HCT116 (cell line): ENCODE results near the gene CAMK2D. TPM values are rescaled to one million over a fixed set of nuclear protein-coding genes. Genes with fewer than 3 reads are reported as not detected.

ENCODE experiments used
- ATAC-seq: fragments of 200-7000 bp; cut with Tn5 transposase; 2 replicates; pipeline ENCODE4 v1.9.1; 2020; ENCODE audit warnings: mild to moderate bottlenecking, moderate library complexity
- BruUV-seq: library from RNA; stranded (reverse); fragments of 400-500 nt; replicated peaks from 2 replicates; lab custom pipeline; 2021; lab: Mats Ljungman, UMichigan
- CTCF ChIA-PET: fragments of 300-600 bp; sonication (Branson Sonifier 250); formaldehyde crosslinking; loops from one replicate; lab custom pipeline; 2021; ENCODE audit warnings: antibody characterized with exemption; lab: Charles Lee
- POLR2A ChIA-PET: fragments of 300-600, 350-600 bp; sonication (Branson Sonifier 250); formaldehyde crosslinking; loops from one replicate; lab custom pipeline; 2021; ENCODE audit warnings: antibody characterized with exemption; lab: Charles Lee
- RAD21 ChIA-PET, 2 experiments: fragments of 300-600 bp; sonication (Branson Sonifier 250); formaldehyde crosslinking; loops; one replicate each; lab custom pipeline; 2023; ENCODE audit warnings: low total read pairs in 2 of 2; ENCODE audit not compliant: uncharacterized antibody in 2 of 2, unreplicated experiment in 2 of 2, low non-redundant PET in 1 of 2; lab: Charles Lee
- DNase-seq: peaks from one replicate; pipeline ENCODE4 v3.0.0-alpha.2; 2010; ENCODE audit warnings: low read depth, low spot score
- H2AFZ ChIP-seq: fragments of 200-600 bp; shearing (Covaris generic), sonication (generic); 2 replicates; pipeline ENCODE4 v1.6.1; 2017; ENCODE audit warnings: low read depth, mixed run types, mixed read lengths, antibody characterized with exemption, low read length; ENCODE audit not compliant: poor library complexity, severe bottlenecking
- H3K27ac ChIP-seq: 2 replicates; pipeline ENCODE4 v1.5.1; 2012; ENCODE audit warnings: low read depth, low read length
- H3K27me3 ChIP-seq: fragments of 200-600 bp; sonication (generic); 2 replicates; pipeline ENCODE4 v1.6.1; 2016; ENCODE audit warnings: mixed run types, low read length, mixed read lengths; ENCODE audit not compliant: insufficient read depth
- H3K36me3 ChIP-seq, 2 experiments: fragments of 200-500 bp in 1 of 2; fragments of 200-600 bp in 1 of 2; sonication (Bioruptor generic) in 1 of 2; sonication (generic) in 1 of 2; 2 replicates each; pipeline versions ENCODE4 v1.5.1 to v1.6.1; 2014 to 2016; ENCODE audit warnings: low read length in 2 of 2, inconsistent platforms in 1 of 2, mixed read lengths in 1 of 2, mixed run types in 1 of 2; ENCODE audit not compliant: insufficient read depth in 2 of 2, control insufficient read depth in 1 of 2
- H3K4me1 ChIP-seq, 2 experiments: fragments of 200-600 bp in 1 of 2; sonication (generic) in 1 of 2; 2 replicates each; pipeline versions ENCODE4 v1.5.1 to v1.6.1; 2012 to 2017; ENCODE audit warnings: low read length in 2 of 2, inconsistent platforms in 1 of 2, mild to moderate bottlenecking in 1 of 2, mixed read lengths in 1 of 2, mixed run types in 1 of 2, moderate library complexity in 1 of 2; ENCODE audit not compliant: insufficient read depth in 2 of 2, control insufficient read depth in 1 of 2
- H3K4me2 ChIP-seq: fragments of 200-600 bp; sonication (generic); 2 replicates; pipeline ENCODE4 v1.6.1; 2017; ENCODE audit warnings: mixed run types, low read length, mixed read lengths
- H3K4me3 ChIP-seq, 2 experiments: fragments of 200-600 bp in 1 of 2; sonication (generic) in 1 of 2; replicated peaks in 1 of 2; 2 replicates each; pipeline ENCODE4 v1.5.1; 2011 to 2016; ENCODE audit warnings: low read length in 2 of 2, control low read depth in 1 of 2, low read depth in 1 of 2, mild to moderate bottlenecking in 1 of 2, mixed read lengths in 1 of 2, mixed run types in 1 of 2
- H3K79me2 ChIP-seq: fragments of 200-600 bp; sonication (generic); 2 replicates; pipeline ENCODE4 v1.6.1; 2017; ENCODE audit warnings: mild to moderate bottlenecking, mixed run types, low read length, moderate library complexity, mixed read lengths; ENCODE audit not compliant: insufficient read depth
- H3K9ac ChIP-seq: fragments of 200-600 bp; sonication (generic); 2 replicates; pipeline ENCODE4 v1.6.1; 2016; ENCODE audit warnings: low read length, mixed read lengths
- H3K9me2 ChIP-seq: fragments of 200-600 bp; sonication (generic), shearing (Covaris generic); 2 replicates; pipeline ENCODE4 v1.6.1; 2017; ENCODE audit warnings: mixed run types, mild to moderate bottlenecking, moderate library complexity; ENCODE audit not compliant: insufficient read depth
- H3K9me3 ChIP-seq, 2 experiments: fragments of 200-500 bp in 1 of 2; fragments of 200-600 bp in 1 of 2; sonication (Bioruptor generic) in 1 of 2; sonication (generic) in 1 of 2; 2 replicates each; pipeline ENCODE4 v1.6.1; 2014 to 2017; ENCODE audit warnings: low read length in 2 of 2, mixed read lengths in 2 of 2, inconsistent platforms in 1 of 2, low read depth in 1 of 2, mild to moderate bottlenecking in 1 of 2, mixed run types in 1 of 2, moderate library complexity in 1 of 2; ENCODE audit not compliant: control insufficient read depth in 1 of 2, insufficient read depth in 1 of 2
- H4K20me1 ChIP-seq: fragments of 200-600 bp; sonication (generic), shearing (Covaris generic); 2 replicates; pipeline ENCODE4 v1.6.1; 2017; ENCODE audit warnings: mixed run types, mild to moderate bottlenecking, moderate library complexity; ENCODE audit not compliant: insufficient read depth
- CEBPB ChIP-seq: IDR thresholded peaks from 2 replicates; pipeline ENCODE4 v1.6.1; 2012; ENCODE audit warnings: low read depth
- EZH2 ChIP-seq: fragments of 200-600 bp; sonication (generic); IDR thresholded peaks from 2 replicates; pipeline ENCODE4 v1.6.1; 2017; ENCODE audit warnings: antibody characterized with exemption, mixed run types
- EZH2phosphoT487 ChIP-seq: fragments of 200-600 bp; IDR thresholded peaks from 2 replicates; pipeline ENCODE4 v1.6.1; 2018; ENCODE audit warnings: antibody characterized with exemption, borderline replicate concordance
- FOSL1 ChIP-seq: IDR thresholded peaks from 2 replicates; pipeline ENCODE4 v1.6.1; 2012; ENCODE audit warnings: low read depth
- SIN3A ChIP-seq: IDR thresholded peaks from 2 replicates; pipeline ENCODE4 v1.6.1; 2012; ENCODE audit warnings: low read depth
- SP1 ChIP-seq: IDR thresholded peaks from 2 replicates; pipeline ENCODE4 v1.6.1; 2012; ENCODE audit warnings: low read depth
- YY1 ChIP-seq: IDR thresholded peaks from 2 replicates; pipeline ENCODE4 v1.6.1; 2011; ENCODE audit warnings: low read length, low read depth, moderate library complexity, mild to moderate bottlenecking; ENCODE audit not compliant: insufficient replicate concordance; ENCODE audit errors: extremely low read depth
- ZFX ChIP-seq: fragments of 450-650 bp; IDR thresholded peaks from 2 replicates; pipeline ENCODE4 v1.6.1; 2017
- intact Hi-C: fragments of 100-400 bp; cut with micrococcal nuclease; formaldehyde crosslinking; loops from 2 replicates; pipeline ENCODE4 v1.10.0; 2022
- total RNA-seq: library from RNA; stranded (reverse); gene quantifications from one replicate; pipeline ENCODE4 v1.2.1, GENCODE V29; 2021; ENCODE audit not compliant: unreplicated experiment
- TF ChIP-seq, protein P1 (sequence below): IDR thresholded peaks from 2 replicates; pipeline ENCODE4 v1.6.1; 2011; ENCODE audit warnings: mild to moderate bottlenecking, low read length, moderate library complexity; ENCODE audit not compliant: insufficient replicate concordance; ENCODE audit errors: extremely low read depth
- TF ChIP-seq, protein P2 (sequence below), 3 experiments: fragments of 200-600 bp in 1 of 3; sonication (generic) in 1 of 3; IDR thresholded peaks in 2 of 3; conservative IDR thresholded peaks in 1 of 3; 2 replicates each; pipeline ENCODE4 v1.5.1; 2012 to 2017; ENCODE audit warnings: low read depth in 2 of 3, low read length in 2 of 3, antibody characterized with exemption in 1 of 3, borderline replicate concordance in 1 of 3, control low read depth in 1 of 3, mild to moderate bottlenecking in 1 of 3, mixed read lengths in 1 of 3, mixed run types in 1 of 3, moderate library complexity in 1 of 3; ENCODE audit not compliant: insufficient read depth in 1 of 3

CAMK2D gene
- total RNA-seq, 1 experiment from 2014 or later, result 67.0 TPM

DNA sequence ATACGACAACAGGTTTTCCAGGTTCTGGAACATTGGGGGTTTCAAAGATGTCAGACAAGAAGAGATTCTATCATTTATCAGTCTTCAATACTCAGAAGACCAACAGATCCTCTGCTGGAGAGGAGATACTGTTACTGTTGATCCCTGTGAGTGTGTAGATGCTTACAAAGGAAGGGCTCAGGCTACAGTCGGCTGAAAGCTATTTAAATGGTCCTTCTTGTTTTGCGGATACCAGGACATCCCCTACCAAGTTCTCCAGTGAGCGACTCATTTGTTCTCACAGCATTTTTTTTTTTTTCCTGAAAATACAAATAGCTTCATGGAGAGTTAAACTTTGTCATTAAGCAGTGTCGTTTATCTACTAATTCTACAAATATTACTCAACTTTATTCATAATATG lies 201.6 kb downstream of the CAMK2D start:
- no peaks in the 10 kb centered on the region for H3K27me3 ChIP-seq
- H2AFZ ChIP-seq, result no peak overlapping the region
- no peaks in the 10 kb centered on the region for H3K9me3 ChIP-seq
- H3K4me3 ChIP-seq, result no peak overlapping the region
- H3K4me1 ChIP-seq, result peaks cover 18 to 43% of the 10 kb centered on the region in 2 experiments; a peak in 3 of 4 replicates
- RAD21 ChIA-PET, result no interaction called here
- no peaks in the 10 kb centered on the region; the same call in 1 of the 2 replicates for H3K9me2 ChIP-seq
- no peak overlapping the region for H3K9ac ChIP-seq
- no peaks in the 10 kb centered on the region for H3K79me2 ChIP-seq
- intact Hi-C loops, result no loop called here
- ATAC-seq, result no peak
- BruUV-seq, result no TSS peak
- DNase-seq, result no peak
- H4K20me1 ChIP-seq, result no peaks in the 10 kb centered on the region
- no peak overlapping the region for H3K4me2 ChIP-seq
- TF ChIP-seq EZH2 (no peak), FOSL1 (no peak), SP1 (no peak), EZH2phosphoT487 (no peak), YY1 (no peak), SIN3A (no peak), CEBPB (no peak), ZFX (no peak)
- TF ChIP-seq, protein P1, sequence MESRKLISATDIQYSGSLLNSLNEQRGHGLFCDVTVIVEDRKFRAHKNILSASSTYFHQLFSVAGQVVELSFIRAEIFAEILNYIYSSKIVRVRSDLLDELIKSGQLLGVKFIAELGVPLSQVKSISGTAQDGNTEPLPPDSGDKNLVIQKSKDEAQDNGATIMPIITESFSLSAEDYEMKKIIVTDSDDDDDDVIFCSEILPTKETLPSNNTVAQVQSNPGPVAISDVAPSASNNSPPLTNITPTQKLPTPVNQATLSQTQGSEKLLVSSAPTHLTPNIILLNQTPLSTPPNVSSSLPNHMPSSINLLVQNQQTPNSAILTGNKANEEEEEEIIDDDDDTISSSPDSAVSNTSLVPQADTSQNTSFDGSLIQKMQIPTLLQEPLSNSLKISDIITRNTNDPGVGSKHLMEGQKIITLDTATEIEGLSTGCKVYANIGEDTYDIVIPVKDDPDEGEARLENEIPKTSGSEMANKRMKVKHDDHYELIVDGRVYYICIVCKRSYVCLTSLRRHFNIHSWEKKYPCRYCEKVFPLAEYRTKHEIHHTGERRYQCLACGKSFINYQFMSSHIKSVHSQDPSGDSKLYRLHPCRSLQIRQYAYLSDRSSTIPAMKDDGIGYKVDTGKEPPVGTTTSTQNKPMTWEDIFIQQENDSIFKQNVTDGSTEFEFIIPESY, result no peak
- TF ChIP-seq, protein P2, sequence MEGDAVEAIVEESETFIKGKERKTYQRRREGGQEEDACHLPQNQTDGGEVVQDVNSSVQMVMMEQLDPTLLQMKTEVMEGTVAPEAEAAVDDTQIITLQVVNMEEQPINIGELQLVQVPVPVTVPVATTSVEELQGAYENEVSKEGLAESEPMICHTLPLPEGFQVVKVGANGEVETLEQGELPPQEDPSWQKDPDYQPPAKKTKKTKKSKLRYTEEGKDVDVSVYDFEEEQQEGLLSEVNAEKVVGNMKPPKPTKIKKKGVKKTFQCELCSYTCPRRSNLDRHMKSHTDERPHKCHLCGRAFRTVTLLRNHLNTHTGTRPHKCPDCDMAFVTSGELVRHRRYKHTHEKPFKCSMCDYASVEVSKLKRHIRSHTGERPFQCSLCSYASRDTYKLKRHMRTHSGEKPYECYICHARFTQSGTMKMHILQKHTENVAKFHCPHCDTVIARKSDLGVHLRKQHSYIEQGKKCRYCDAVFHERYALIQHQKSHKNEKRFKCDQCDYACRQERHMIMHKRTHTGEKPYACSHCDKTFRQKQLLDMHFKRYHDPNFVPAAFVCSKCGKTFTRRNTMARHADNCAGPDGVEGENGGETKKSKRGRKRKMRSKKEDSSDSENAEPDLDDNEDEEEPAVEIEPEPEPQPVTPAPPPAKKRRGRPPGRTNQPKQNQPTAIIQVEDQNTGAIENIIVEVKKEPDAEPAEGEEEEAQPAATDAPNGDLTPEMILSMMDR (IDR thresholded peaks at IDR 0.05 in 2 of 3, conservative IDR thresholded peaks at IDR 0.05 in 1 of 3; ENCODE audit: borderline replicate concordance in 1 of 3, insufficient read depth in 1 of 3, low read depth in 2 of 3, low read length in 2 of 3), result no peak
- H3K36me3 ChIP-seq, result no peaks in the 10 kb centered on the region
- CTCF ChIA-PET, result interaction anchor here (1.0 kb wide), 1 partner anchor 12 kb away, joined by 4 read pairs; no protein-coding TSS in a partner anchor
- POLR2A ChIA-PET, result interaction anchor here (0.8 kb wide), 1 partner anchor 16 kb away, joined by 3 read pairs; no protein-coding TSS in a partner anchor
- H3K27ac ChIP-seq, result no peak overlapping the region
